MCF 10A (cell line): ENCODE results near the gene KCNG2. TPM values are rescaled to one million over a fixed set of nuclear protein-coding genes. Genes with fewer than 3 reads are reported as not detected.

Source experiments
- BruUV-seq: library from RNA; stranded (reverse); fragments of 400-500 nt; replicated peaks from 2 replicates; lab custom pipeline; 2021; lab: Mats Ljungman, UMichigan
- CTCF ChIA-PET: fragments of 300-600 bp; sonication (Branson Sonifier 250); formaldehyde crosslinking; extraction: SDS; loops from one replicate; lab custom pipeline; 2021; ENCODE audit warnings: antibody characterized with exemption, inconsistent platforms; lab: Yijun Ruan, JAX
- POLR2A ChIA-PET: fragments of 300-600, 350-650 bp; sonication (Branson Sonifier 250); formaldehyde crosslinking; extraction: SDS; loops from one replicate; lab custom pipeline; 2020; ENCODE audit warnings: antibody characterized with exemption, inconsistent platforms; lab: Yijun Ruan, JAX
- DNase-seq: peaks from one replicate; pipeline ENCODE4 v3.0.0-alpha.2; 2018; ENCODE audit not compliant: unreplicated experiment
- H3K27ac Mint-ChIP-seq: one replicate; pipeline ENCODE4 v1.8.0; 2022; ENCODE audit warnings: mild to moderate bottlenecking, low read depth, mixed read lengths; ENCODE audit not compliant: unreplicated experiment
- H3K27me3 Mint-ChIP-seq: one replicate; pipeline ENCODE4 v1.8.0; 2022; ENCODE audit warnings: mixed read lengths; ENCODE audit not compliant: insufficient read depth, unreplicated experiment
- H3K36me3 Mint-ChIP-seq: one replicate; pipeline ENCODE4 v1.8.0; 2022; ENCODE audit warnings: mild to moderate bottlenecking, moderate library complexity, mixed read lengths; ENCODE audit not compliant: insufficient read depth, unreplicated experiment
- H3K4me1 Mint-ChIP-seq: one replicate; pipeline ENCODE4 v1.8.0; 2022; ENCODE audit warnings: mixed read lengths; ENCODE audit not compliant: insufficient read depth, unreplicated experiment
- H3K4me3 Mint-ChIP-seq: one replicate; pipeline ENCODE4 v1.8.0; 2022; ENCODE audit warnings: mild to moderate bottlenecking, moderate library complexity, mixed read lengths; ENCODE audit not compliant: unreplicated experiment
- H3K9me3 Mint-ChIP-seq: one replicate; pipeline ENCODE4 v1.8.0; 2022; ENCODE audit warnings: mixed read lengths; ENCODE audit not compliant: unreplicated experiment
- CTCF ChIP-seq: fragments of 200-600 bp; IDR thresholded peaks from one replicate; pipeline ENCODE4 v1.8.0; 2022; ENCODE audit warnings: antibody characterized with exemption, mild to moderate bottlenecking; ENCODE audit not compliant: unreplicated experiment
- intact Hi-C: fragments of 100-400 bp; cut with micrococcal nuclease; formaldehyde crosslinking; loops from 2 replicates; pipeline ENCODE4 v1.14.1; 2022
- total RNA-seq: library from RNA; stranded (reverse); gene quantifications from 2 replicates; pipeline ENCODE4 v1.2.3, GENCODE V29; 2022

Gene KCNG2
- total RNA-seq, 1 experiment from 2014 or later = not detected

- no peak for DNase-seq
- H3K4me1 Mint-ChIP-seq = no peaks in the 10 kb centered on the region
- POLR2A ChIA-PET = no interaction called here
- H3K27me3 Mint-ChIP-seq = peaks cover 22% of the 10 kb centered on the region
- no peak overlapping the region for H3K4me3 Mint-ChIP-seq
- no peaks in the 10 kb centered on the region for H3K36me3 Mint-ChIP-seq
- H3K27ac Mint-ChIP-seq = no peak overlapping the region
- CTCF ChIA-PET = interaction anchor here (0.5 kb wide), 1 partner anchor 181 kb away, joined by 3 read pairs; no protein-coding TSS in a partner anchor
- no TSS peak for BruUV-seq
- peaks cover 20% of the 10 kb centered on the region for H3K9me3 Mint-ChIP-seq
- no peak for TF ChIP-seq CTCF
- intact Hi-C loops = no loop called here
These were observed 27.3 kb upstream of the KCNG2 start for GRCh38 chr18:79770501-79770815.

GRCh38 chr18:79770826-79771225 lies 26.9 kb upstream of the KCNG2 start:
- CTCF ChIA-PET = interaction anchor here (0.5 kb wide), 1 partner anchor 182 kb away, joined by 3 read pairs; no protein-coding TSS in a partner anchor
- POLR2A ChIA-PET = no interaction called here
- peaks cover 20% of the 10 kb centered on the region for H3K9me3 Mint-ChIP-seq
- no TSS peak for BruUV-seq
- H3K36me3 Mint-ChIP-seq = no peaks in the 10 kb centered on the region
- no peak for TF ChIP-seq CTCF
- H3K27ac Mint-ChIP-seq = no peak overlapping the region
- no peak for DNase-seq
- H3K27me3 Mint-ChIP-seq = peaks cover 22% of the 10 kb centered on the region
- H3K4me1 Mint-ChIP-seq = no peaks in the 10 kb centered on the region
- intact Hi-C loops = no loop called here
- H3K4me3 Mint-ChIP-seq = no peak overlapping the region

- intact Hi-C loops = no loop called here
- peaks cover 20% of the 10 kb centered on the region for H3K9me3 Mint-ChIP-seq
- ChIA-PET POLR2A (no interaction called here), CTCF (no interaction called here)
- no peaks in the 10 kb centered on the region for H3K4me1 Mint-ChIP-seq
- H3K4me3 Mint-ChIP-seq = no peak overlapping the region
- no peak for DNase-seq
- no peak for TF ChIP-seq CTCF
- H3K27ac Mint-ChIP-seq = no peak overlapping the region
- no peaks in the 10 kb centered on the region for H3K36me3 Mint-ChIP-seq
- no TSS peak for BruUV-seq
- H3K27me3 Mint-ChIP-seq = peaks cover 24% of the 10 kb centered on the region
These were observed 26.2 kb upstream of the KCNG2 start for GRCh38 chr18:79771446-79772107.

- no peak overlapping the region for H3K4me3 Mint-ChIP-seq
- BruUV-seq = no TSS peak
- peaks cover 18% of the 10 kb centered on the region for H3K9me3 Mint-ChIP-seq
- TF ChIP-seq CTCF = no peak
- no peak overlapping the region for H3K27ac Mint-ChIP-seq
- intact Hi-C loops = no loop called here
- DNase-seq = no peak
- H3K4me1 Mint-ChIP-seq = no peaks in the 10 kb centered on the region
- CTCF ChIA-PET = no interaction called here
- peaks cover 26% of the 10 kb centered on the region for H3K27me3 Mint-ChIP-seq
- H3K36me3 Mint-ChIP-seq = no peaks in the 10 kb centered on the region
- POLR2A ChIA-PET = no interaction called here
These were observed 25.5 kb upstream of the KCNG2 start for GRCh38 chr18:79772108-79772864.
